GM12878 (cell line): Measurements from ENCODE around the gene NCF2. TPM values are rescaled to one million over a fixed set of nuclear protein-coding genes. Genes with fewer than 3 reads are reported as not detected.

ENCODE experiments used
- ELK1 ChIP-seq: IDR thresholded peaks from 2 replicates; pipeline ENCODE4 v1.6.1; 2012; ENCODE audit warnings: low read depth, low read length, improper control_type of control experiment
- ETV6 ChIP-seq, 2 experiments: fragments of 450-650 bp in 1 of 2; IDR thresholded peaks in 1 of 2; conservative IDR thresholded peaks in 1 of 2; 2 replicates each; pipeline ENCODE4 v1.6.1; 2014; ENCODE audit warnings: antibody characterized with exemption in 1 of 2, borderline replicate concordance in 1 of 2, low read depth in 1 of 2, mild to moderate bottlenecking in 1 of 2, moderate library complexity in 1 of 2
- FOXM1 ChIP-seq: IDR thresholded peaks from 2 replicates; pipeline ENCODE4 v1.6.1; 2012; ENCODE audit warnings: low read depth, mild to moderate bottlenecking, inconsistent platforms, low read length, moderate library complexity
- HSF1 ChIP-seq: fragments of 150-350 bp; IDR thresholded peaks from 2 replicates; pipeline ENCODE4 v1.6.1; 2014; ENCODE audit warnings: mild to moderate bottlenecking, low read depth, low read length
- IKZF1 ChIP-seq: fragments of 450-650 bp; conservative IDR thresholded peaks from 2 replicates; pipeline ENCODE4 v1.6.1; 2017; ENCODE audit warnings: antibody characterized with exemption, mild to moderate bottlenecking
- IRF4 ChIP-seq: IDR thresholded peaks from 2 replicates; pipeline ENCODE4 v1.6.1; 2011; ENCODE audit warnings: low read depth, low read length
- MAX ChIP-seq: IDR thresholded peaks from 2 replicates; pipeline ENCODE4 v1.6.1; 2012; ENCODE audit warnings: low read depth, low read length, improper control_type of control experiment
- NFYA ChIP-seq: IDR thresholded peaks from 2 replicates; pipeline ENCODE4 v1.6.1; 2011; ENCODE audit warnings: low read depth, mild to moderate bottlenecking, low read length, improper control_type of control experiment, borderline replicate concordance
- RCOR1 ChIP-seq: conservative IDR thresholded peaks from 2 replicates; pipeline ENCODE4 v1.6.1; 2012; ENCODE audit warnings: low read depth, low read length, improper control_type of control experiment
- RFX5 ChIP-seq: IDR thresholded peaks from 2 replicates; pipeline ENCODE4 v1.6.1; 2011; ENCODE audit warnings: low read depth, low read length, improper control_type of control experiment
- SKIL ChIP-seq: fragments of 450-650 bp; IDR thresholded peaks from 2 replicates; pipeline ENCODE4 v1.6.1; 2017; ENCODE audit warnings: mild to moderate bottlenecking, low read depth, inconsistent platforms; ENCODE audit not compliant: poor library complexity, severe bottlenecking
- SP1 ChIP-seq: IDR thresholded peaks from one replicate; pipeline ENCODE4 v1.6.1; 2011; ENCODE audit warnings: low read depth, low read length
- SREBF2 ChIP-seq: IDR thresholded peaks from 2 replicates; pipeline ENCODE4 v1.6.1; 2012; ENCODE audit warnings: mild to moderate bottlenecking, low read length
- ZBTB4 ChIP-seq: fragments of 450-650 bp; formaldehyde crosslinking; IDR thresholded peaks from 2 replicates; pipeline ENCODE4 v1.4.0; 2022; ENCODE audit warnings: mild to moderate bottlenecking, moderate library complexity
- ZNF687 ChIP-seq: fragments of 450-650 bp; IDR thresholded peaks from 2 replicates; pipeline ENCODE4 v1.6.1; 2017; ENCODE audit warnings: mild to moderate bottlenecking, moderate library complexity
- polyA plus RNA-seq, 11 experiments: library from polyadenylated mRNA; depleted of rRNA in 4 of 11; unstranded in 6 of 11; stranded (reverse) in 5 of 11; fragments of >200 nt; fragmentation: Nextera tagmentation in 4 of 11; fragmentation: Illumina TruSeq in 1 of 11; extraction: Ambion mirVana in 4 of 11; extraction: Trizol in 1 of 11; gene quantifications; 1 replicate in 1 of 11; 2 replicates in 10 of 11; pipeline versions ENCODE4 v1.2.1 to v1.2.3, GENCODE V29; 2011 to 2016; ENCODE audit warnings: inconsistent platforms in 2 of 11, missing spikeins in 2 of 11, low read depth in 1 of 11
- total RNA-seq, 4 experiments: library from RNA; depleted of rRNA in 3 of 4; stranded (reverse); fragments of >200 nt in 3 of 4; fragmentation: Illumina TruSeq in 1 of 4; extraction: Trizol in 1 of 4; gene quantifications; 2 replicates each; pipeline versions ENCODE4 v1.2.1 to v1.2.3, GENCODE V29; 2013 to 2021

NCF2 gene
- total and polyA plus RNA-seq, 10 of the 15 experiments (the other 5 are each of a cell fraction or from before 2014, with no cell fraction given) = 31.4 to 256 (median 77.1) TPM

GRCh38 chr1:183590244-183591191 lies at the start of gene NCF2 (continued):
- TF ChIP-seq ZBTB4 (CRISPR knock-in tag) = no peak
- TF ChIP-seq RFX5 = no peak
- TF ChIP-seq ZNF687 = peak; percentile 10; the same call in 1 of the 2 replicates
- no peak for TF ChIP-seq NFYA
- no peak for TF ChIP-seq MAX
- TF ChIP-seq ELK1 = no peak
- peak; percentile 77; the same call in 1 of the 2 replicates for TF ChIP-seq RCOR1
- peak; percentile 99 for TF ChIP-seq IKZF1
- peak; percentile 78 for TF ChIP-seq SP1
- TF ChIP-seq HSF1 = no peak
- TF ChIP-seq SKIL = peak; percentile 75
- TF ChIP-seq FOXM1 = peak; percentile 89
- TF ChIP-seq ETV6 (conservative IDR thresholded peaks at IDR 0.05 in 1 of 2, IDR thresholded peaks at IDR 0.05 in 1 of 2; ENCODE audit: borderline replicate concordance in 1 of 2, low read depth in 1 of 2) = peak in 1 of 2 experiments; percentile 99; a peak in 2 of 4 replicates
- TF ChIP-seq SREBF2 = no peak
- TF ChIP-seq IRF4 = peak; percentile 100
